Activated CD4-positive, alpha-beta T cell treated with anti-CD3 and anti-CD28 coated beads for 48 hours (primary cell): Measurements from ENCODE around the gene PPP2R2C.
A peak's percentile ranks its signal among the peaks of the same experiment; 100 is the strongest.

ENCODE experiments used
- DNase-seq: peaks from one replicate; pipeline ENCODE4 v3.0.0-alpha.2; 2020

Gene PPP2R2C

DNA sequence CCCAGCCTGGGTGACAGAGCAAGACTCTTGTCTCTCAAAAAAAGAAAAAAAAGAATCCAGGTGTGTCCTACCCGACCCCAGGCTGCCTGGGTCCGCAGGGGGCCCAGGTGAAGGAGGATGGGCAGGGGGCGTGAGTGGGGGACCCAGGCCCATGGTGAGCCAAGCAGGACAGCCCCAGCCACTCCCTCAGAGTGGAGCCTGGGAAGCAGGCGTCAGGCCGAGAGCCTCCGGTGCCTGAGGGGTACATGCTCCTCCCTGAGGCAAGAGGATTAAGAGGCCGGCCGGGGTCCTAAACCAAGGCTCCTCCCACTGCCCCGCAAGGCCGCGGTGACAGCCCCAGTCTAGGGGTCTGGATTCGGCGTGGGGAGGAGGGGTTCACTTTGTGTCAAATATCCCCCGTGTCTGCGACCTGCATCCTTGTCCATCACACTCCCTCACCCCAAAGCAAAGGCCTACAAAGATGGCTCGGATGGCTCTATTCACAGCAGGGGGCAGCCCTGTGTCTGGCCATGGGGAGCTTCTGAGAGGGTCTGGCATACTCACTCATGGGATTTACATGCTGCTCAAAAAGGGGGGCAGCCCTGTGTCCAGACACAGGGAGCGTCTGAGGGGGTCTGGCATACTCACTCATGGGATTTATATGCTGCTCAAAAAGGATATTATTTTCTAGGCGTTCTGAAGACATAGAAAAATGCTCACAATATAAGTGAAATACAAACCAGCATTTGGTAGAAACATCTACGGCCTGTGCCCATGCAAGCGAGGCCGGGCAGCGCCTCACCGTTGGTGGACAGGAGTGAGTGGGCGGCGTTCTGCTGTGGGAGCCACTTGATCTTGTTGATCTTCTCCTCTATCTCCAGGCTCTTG lies 94.6 kb downstream of the PPP2R2C start:
- DNase-seq, result no peak

DNA sequence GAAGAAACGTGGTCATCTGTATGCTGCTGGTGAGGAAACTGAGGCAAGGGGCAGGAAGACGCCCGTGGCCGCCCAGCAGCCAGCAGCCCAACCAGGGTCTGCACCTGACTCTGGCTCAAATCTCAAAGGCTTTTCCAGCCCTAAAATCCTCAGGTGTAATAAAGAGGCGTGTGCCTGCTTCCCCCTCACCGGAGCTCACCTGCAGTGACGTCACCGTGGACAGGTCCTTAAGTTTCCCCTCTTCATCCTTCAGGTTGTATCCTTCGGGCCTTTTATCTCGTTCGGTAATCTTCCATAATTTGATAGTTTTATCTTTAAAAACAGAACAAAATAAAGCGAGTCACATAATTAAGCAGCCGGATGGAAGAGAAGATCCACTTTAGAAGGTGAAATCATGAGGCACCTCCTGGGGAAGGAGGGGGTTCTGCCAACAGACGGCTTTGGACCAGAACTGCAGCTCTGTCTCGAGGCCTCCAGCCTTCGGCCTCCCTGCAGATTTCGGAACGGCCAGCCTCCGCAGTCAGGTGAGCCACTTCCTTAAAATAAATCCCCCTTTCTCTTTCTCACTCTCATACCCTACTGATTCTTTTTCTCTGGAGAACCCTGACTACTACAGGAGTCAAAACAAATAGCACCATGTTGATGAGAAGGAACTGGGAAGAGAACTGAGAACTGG lies 96.7 kb downstream of the PPP2R2C start:
- DNase-seq, result no peak

DNA sequence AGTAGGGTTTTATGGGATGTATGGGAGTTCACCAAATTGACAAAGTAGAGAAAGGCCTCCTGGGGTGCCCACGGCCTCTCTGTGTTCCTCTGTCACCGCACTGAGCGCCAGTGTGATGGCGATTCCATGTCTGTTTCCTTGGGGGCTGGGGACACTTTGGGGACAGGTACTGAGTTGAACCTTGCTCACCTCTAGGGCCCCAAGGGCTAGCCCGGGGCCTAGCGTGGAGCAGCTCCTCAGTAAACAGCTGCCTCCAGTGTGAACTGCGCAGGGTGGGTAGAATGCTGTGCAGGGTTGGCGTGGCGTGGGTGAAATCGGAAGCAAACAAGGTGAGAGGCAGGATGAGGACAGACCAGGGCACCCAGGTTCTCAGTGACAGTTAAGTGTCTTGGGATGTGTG lies 97.8 kb downstream of the PPP2R2C start:
- no peak for DNase-seq

DNA sequence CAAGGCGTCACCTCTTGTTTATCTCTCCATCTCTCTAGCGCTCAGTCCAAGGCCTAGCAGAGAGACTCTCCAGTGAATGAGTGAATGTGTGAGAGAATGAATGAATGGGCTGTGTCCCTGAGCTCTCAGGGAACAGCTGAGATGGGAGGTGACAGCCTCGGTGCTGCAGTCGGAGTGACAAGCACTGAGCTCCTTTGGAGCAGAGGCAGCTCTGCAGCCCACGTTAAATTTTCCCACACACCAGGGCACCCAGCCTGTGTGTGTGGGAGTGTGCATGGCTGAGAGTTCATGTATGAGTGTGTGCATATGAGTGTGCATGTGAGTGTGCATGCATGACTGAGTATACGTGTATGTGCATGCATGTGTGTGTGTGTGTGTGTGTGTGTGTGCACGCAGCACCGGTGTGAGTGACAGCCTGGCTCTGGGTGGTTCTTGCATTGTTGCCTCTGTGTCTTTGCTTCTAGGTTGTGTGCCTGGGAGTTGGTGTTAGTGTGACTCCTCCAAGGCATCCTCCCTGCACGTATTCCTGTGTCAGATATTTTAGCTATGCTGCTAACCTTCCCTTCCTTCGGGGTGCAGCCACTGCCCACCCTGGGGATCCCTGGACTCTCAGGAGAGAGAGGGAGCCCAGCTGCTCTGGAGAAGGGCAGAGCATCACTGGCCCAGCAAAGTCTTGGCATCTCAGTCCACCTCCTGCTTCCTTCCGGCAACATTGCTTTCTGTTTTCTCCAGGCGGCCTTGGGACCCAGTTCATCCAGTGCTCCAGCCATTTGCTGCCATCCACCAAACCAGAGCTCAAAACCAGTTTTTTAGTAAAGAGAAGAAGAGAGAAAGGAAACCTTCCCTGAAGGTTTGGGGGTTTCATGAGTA lies 98.6 kb downstream of the PPP2R2C start:
- DNase-seq, result no peak

DNA sequence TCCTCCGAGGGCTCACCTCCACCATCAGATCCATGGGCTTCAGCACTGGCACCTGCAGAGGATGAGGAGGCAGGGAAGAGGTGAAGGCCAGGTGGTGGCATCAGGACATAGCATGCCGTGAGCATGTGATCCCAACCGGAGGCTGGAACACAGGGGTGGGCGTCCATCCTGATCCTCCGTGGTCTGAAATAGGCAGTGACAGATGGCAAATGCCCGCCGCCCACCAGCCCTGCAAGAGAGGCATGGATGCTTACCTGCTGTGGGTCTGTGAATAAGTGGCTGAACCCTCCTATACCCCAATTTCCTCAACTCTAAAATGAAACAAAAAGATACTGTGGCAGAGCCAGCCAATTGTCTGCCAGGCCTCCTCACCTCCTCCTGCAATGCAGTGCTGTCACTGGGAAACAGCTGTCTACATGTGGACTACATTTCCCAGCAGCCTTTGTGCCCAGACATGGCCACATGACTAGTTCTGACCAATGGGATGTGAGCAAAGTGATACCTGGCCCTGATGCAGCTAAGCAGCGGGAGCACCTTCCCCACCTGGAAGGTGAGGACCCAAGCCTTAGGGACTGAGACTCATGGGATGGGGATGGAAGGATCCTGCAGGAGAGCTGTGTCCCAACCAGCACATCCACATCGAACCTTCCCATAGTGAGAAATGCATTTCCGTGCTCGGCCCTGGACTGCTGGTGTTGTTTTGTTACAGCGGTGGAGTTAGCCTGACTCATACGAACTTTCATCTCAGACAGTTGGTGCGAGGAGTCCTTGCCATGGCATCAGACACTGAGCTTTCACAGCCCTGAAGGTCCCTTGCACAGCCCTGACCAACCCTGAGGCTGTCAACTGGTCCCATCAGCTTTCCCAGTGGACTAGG lies 99.5 kb downstream of the PPP2R2C start:
- peak; percentile 37 for DNase-seq

DNA sequence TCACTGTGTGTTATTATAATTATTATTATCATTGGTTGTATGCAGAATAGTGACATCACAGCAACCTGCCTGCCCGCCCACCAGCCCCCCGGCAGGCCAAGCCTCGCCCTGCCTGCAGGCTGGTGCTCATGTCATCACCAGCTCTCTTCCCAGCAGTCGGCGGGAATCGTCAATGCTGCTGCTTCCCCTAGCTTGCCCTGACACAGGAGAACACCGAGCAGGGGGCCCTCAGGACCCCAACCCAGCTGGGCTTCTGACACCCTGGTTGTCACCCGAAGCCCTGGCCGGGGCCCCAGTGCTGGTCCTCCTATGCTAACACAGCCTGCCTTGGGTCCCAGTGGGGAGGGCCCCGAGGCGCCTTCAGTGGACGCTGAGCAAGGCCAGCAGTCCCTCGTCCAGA lies 100.6 kb downstream of the PPP2R2C start:
- DNase-seq, result no peak

DNA sequence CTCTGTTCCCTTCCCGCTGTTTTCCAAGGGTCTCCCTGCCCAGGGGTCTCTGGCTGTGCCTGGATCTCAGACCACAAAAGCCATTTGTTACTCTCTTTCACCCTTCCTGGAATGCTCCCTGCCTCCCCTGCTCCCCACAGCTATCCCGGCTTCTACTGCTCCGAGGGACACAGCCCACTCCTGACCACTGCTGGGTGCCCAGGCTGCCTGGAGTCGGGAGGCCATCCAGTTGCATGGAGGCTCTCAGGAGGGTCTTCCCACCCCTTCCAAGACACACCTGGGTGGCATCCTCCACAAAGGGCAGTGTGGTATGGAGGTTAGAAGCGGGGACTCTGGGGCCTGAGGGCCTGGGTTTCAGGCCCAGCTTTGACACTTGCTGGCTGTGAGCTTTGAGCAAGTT lies 101.1 kb downstream of the PPP2R2C start:
- DNase-seq, result no peak

DNA sequence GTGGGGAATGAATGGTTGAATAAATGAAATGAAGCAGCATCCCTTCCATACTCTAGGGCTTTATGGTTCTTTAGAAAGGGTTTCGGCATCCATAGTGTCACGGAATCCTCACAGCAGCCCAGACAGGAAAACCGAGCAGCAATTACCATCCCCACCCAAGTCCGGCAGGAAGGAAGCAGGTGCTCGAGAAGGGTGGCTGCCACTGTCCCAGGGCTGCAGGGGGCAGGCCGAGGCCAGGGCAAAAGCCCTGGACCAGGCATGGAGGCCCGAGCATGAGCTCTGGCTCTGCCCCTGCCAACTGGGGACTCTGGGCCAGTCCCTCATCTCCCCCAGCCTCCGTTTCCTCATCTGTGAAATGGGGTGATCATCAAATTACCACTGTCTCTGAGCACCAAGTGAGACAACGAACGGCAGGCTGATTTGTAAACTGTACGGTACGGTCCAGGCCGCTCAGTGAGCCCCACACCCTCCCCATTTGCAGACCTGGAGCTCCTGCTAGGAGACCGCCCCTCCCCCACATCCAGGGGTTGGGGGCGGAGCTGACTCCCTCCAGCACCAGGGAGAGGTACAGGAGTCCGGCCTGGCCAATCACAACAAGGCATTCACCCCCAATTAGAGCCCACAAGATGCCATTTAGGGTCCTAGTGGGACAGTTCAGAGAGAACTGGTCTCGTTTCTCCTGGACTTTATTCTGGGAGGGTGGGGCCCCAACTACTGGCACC lies 102.3 kb downstream of the PPP2R2C start:
- no peak for DNase-seq

DNA sequence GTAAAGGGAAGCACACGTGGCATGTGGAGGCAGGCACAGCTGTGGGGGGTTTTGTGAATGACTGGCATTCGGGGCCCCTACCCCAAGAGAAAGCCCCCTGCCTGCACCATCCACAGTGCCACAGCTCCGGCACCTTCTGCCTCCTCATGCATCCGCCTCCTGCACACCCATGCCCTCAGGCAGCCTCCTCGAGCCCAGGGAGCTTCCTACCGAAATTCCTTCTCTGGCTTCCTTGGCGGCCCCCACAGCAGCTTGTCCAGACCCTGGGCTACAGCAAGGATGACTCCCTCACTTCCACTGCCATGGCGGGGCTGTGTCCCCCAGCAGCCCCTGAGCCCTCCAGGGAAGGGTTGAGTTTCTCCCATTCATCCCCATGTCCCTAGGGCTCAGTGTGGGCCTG lies 102.9 kb downstream of the PPP2R2C start:
- no peak for DNase-seq

DNA sequence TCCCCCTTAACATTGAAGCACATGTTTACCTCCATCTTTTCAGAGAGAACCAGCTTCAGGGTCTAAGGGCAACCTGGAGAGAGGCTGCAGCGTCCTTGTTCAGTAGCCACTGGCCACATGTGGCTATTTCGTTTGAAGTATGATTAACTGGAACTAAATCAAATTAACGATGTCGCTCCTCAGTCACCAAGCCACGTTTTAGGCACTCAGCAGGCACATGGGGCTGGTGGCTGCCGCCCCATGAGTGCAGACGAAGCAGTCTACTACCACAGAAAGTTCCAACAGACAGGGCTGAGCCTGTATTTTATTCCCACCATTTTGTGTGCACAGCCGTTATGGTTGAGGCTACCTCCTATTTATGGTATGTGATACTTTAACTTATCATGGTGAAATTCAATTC lies 103.4 kb downstream of the PPP2R2C start:
- no peak for DNase-seq

DNA sequence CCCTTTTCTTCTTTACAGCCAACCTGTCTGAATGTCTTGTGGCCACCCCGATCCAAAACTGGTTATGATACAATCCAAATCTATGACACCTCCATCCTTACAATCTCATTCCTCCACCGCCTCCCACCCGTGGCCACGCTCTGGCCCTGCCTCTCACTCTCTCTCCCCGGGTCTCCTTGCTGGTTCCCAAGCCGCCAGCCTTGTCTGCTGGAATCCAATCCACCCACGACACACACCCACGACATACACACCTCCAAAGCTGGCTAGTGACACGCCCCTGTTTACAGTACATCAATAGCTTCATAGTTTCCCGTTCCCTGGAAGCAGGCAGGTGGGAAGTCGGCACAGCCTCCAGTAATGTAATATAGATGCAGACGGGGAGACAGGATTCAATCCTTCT lies 103.8 kb downstream of the PPP2R2C start:
- no peak for DNase-seq

DNA sequence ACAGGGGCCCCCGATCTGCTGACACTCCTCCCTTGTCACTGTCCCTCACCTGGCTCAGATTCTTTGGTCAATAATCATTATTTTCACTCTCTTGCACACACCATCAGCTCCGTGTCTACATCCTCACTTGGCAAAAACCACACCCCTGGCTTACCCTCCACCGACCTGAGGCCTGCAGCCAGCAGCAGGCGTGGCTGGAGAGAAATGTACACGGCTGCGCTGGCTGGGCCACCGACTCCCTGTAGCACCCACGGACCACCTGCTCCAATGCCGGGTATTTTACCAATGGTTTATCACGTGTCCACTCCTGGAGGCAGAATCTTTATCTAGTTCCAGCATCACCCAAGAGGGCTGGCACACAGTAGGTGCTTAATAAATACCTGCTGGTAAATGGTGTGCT lies 104.3 kb downstream of the PPP2R2C start:
- DNase-seq, result no peak

DNA sequence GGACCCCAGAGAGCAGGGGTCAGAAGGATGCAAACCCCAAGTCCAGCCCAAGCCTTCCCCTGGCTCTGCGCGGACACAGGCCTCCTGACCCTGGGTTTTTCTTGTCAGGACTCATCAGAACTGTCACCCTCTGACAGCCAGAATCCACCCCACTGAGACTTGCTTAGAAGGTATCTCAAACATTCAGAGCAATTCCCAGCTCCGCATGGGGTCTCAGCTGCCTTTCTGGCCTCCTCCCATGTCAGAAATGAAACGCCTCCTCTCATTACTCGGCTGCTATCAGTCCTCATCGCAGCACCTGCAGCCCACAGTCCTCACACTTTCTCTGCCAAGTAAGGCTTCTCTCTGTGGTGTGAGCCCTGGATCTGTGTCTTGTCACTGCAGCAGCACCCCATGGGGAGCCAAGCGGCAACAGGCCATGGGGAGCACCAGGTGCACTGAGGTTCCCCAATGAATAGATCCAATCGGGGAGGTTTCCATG lies 105.0 kb downstream of the PPP2R2C start:
- DNase-seq, result no peak

DNA sequence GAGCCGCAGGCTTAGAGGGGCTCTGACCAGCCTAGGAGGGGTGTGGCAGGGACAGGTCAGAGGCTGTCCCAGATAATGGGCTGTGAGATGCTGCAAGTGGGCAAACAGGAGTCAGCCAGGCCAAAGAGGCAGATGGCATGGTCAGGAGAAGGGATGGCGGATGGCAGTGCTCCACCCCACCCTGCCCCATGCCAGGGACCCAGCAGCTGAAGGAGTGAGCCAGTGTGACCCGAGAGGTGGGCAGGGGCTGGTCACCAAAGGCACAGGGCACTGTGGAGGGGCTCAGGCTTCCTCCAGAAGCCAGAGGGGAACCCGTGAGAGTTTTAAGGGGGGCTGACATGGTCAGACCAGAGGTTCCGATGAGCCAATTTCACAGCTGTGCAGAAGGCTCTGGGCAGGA lies 105.8 kb downstream of the PPP2R2C start:
- DNase-seq, result no peak

DNA sequence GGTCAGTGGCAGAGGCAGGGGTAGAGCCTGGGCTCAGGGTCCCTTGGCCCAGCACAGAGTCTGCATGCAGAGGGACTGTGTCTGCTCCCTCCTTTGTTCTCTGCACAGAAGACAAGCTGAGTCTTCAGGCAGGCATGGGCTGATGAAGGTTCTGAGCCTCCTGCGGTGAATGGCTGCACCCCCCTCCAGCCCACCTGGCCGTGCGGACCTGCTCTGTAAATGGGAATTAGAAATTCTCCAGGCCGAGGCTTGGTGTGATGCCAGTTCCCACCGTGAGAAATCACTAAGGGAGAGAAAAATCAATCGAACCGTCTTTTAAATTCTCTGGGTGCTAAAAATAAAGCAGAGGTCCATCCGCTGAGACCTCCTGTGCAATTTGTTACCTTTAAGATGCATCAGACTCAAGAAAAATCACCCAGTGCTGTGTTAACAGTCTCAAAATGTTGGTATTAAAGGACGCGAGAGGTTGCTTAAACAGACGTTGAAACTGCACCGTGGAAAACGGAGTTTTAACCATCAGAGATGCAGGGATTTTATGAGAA lies 106.8 kb downstream of the PPP2R2C start:
- no peak for DNase-seq

DNA sequence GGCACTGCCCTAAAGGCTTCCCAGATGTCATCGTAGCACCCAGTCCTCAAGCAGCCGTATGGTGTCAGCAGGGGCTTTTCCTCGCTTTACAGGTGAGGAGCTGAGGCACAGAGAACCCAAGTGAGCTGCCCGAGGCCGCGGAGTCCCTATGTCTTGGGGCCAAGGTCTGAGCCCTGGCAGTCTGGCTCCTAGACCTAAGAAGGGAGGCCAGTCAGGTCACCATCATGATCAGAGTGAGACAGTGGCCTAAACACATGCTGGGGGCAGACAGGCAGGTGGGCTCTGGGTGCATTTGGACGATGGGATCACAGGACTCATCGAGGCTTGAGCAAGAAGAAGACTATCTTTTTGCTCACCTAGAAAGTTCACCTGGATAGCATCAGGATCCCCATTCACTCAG lies 107.8 kb downstream of the PPP2R2C start:
- no peak for DNase-seq

DNA sequence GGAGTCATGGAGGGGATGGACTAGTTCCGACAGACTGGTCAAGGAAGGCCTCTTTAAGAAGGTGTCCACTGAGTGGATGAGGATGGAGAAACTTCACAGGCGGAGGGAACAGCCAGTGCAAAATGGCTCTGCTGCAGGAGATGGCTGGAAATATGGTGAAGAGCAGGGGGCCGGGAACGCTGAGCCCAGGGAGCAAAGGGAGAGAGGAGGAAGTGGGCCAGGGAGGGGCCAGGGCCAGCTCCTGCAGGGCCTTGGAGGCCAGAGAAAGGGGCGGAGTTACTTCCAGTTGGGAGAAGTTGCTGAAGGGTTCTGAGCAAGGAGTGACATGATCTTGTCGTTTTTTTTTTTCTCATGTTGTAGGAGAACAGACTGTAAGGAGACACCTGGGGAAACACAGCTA lies 108.3 kb downstream of the PPP2R2C start:
- DNase-seq, result no peak

DNA sequence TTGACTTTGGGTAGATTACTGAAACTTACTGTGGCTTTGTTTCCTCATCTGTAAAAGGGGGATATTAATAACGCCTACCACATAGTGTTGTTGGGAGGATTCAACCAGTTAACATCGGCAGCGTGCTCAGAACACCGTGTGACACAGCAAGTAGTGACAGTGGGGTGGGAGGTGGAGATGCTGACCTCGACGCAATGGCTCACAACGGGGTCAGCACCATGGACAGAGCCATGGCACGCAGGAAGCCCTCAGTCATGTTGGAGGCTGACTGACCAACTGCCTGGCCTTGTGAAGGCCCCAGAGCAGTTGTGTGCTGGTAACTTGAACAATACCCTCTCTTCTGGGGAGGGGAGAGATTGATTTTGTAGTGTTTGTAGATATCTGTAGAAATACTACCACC lies 109.5 kb downstream of the PPP2R2C start:
- peak; percentile 42 for DNase-seq

DNA sequence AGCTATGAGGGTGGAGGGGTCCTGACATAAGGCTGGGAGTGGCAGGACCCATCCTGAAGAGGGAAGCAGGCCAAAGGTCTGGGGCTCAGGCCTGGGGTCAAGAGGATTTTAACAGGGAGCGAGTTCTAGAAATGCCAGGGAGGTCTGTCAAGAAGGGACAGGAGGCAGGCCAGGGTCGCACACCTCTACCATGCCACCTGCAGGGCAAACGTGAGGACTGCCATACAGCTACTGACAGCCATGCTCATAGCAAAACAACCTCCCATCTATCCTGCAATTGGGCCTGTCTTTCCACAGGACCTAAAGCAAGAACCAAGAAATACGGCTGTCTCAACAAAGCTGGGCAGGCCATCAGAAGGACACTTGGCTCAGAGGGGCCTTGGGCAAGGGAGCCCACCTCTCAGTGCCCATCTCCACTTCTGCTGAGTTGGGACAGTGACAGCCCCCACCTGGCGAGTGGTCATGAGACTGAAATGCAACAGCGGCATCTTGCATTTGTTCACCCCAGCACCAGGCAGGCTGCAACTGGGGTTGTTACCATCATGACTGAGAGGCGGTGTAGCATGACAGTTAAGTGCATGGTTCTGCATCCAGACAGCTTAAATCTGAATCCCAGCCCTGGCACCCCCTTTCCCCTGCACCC lies 110.0 kb downstream of the PPP2R2C start:
- DNase-seq, result no peak

DNA sequence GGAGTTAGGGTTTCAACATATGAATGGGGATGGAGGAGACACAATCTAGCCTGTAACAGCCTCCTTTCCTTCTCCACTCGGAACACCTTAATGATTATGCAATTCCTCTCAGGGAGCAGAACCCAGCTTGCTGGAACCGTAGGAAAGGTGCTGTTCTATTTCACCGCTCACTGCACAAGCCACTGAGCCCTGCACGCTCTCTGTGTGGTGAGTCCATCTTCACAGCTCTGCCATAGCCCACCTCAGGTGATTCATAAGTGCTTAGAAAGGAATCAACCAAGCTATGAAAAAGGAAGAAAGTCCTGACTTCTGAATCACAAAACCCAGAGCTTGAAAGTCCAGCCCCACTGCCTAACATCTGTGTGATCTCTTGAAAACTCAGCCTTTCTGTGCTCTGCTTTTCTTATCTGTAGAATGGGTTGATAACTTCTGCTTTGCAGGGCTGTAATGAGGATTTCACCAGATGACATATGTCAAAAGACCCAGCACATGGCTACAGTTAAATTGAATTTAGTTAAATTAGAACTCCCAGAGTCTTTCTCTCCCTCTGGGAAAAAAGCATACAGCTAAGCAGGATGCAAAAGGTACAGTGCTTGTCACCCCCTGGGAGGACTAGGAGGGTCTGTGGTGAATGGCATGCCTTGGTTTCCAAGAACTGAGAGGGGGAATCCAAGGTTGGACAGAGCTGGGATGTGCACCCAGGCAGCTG lies 111.2 kb downstream of the PPP2R2C start:
- no peak for DNase-seq
